H1 (cell line): ENCODE measurements around the gene HYAL1.

Source experiments
- CHD2 ChIP-seq: IDR thresholded peaks from 2 replicates; pipeline ENCODE4 v1.6.1; 2012; ENCODE audit warnings: low read length, improper control_type of control experiment
- EZH2 ChIP-seq: fragments of 200-600 bp; sonication (generic); IDR thresholded peaks from 2 replicates; pipeline ENCODE4 v1.7.1; 2012; ENCODE audit warnings: low read depth, mild to moderate bottlenecking, moderate library complexity, low read length, inconsistent platforms; ENCODE audit not compliant: severe bottlenecking
- SP1 ChIP-seq: IDR thresholded peaks from 2 replicates; pipeline ENCODE4 v1.6.1; 2011; ENCODE audit warnings: low read depth, low read length
- TBP ChIP-seq: IDR thresholded peaks from 2 replicates; pipeline ENCODE4 v1.6.1; 2011; ENCODE audit warnings: low read depth, low read length, improper control_type of control experiment

- no peak for TF ChIP-seq CHD2
- TF ChIP-seq TBP, result no peak
- peak; percentile 10 for TF ChIP-seq EZH2
- peak; percentile 31; the same call in 1 of the 2 replicates for TF ChIP-seq SP1
Measured at GRCh38 chr3:50274371-50275104, 28.8 kb downstream of the HYAL1 start.
